Natural killer cell treated with Interleukin-12 subunit alpha and Interleukin-12 subunit beta and Interleukin-15 and Interleukin-18, amount 100 ng/mL, for 72 hours (primary cell): ENCODE measurements around the gene LTBP1. TPM values are rescaled to one million over a fixed set of nuclear protein-coding genes. Genes with fewer than 3 reads are reported as not detected.

ENCODE experiments used
- ATAC-seq, 2 donors: fragments of 150-1000 bp; cut with Tn5 transposase in 1 of 2; sonication (Bioruptor Pico), chemical (Tn5 transposase) in 1 of 2; 2 replicates each; pipeline ENCODE4 v1.10.0; 2021
- DNase-seq: peaks from one replicate; pipeline ENCODE4 v3.0.0; 2022; ENCODE audit warnings: low spot score
- H3K27ac Mint-ChIP-seq, 2 donors: 1 replicate in 1 of 2; 2 replicates in 1 of 2; pipeline ENCODE4 v1.8.0; 2022; ENCODE audit warnings: mixed read lengths in 2 of 2, mild to moderate bottlenecking in 1 of 2, moderate library complexity in 1 of 2
- H3K27me3 Mint-ChIP-seq, 2 donors: 1 replicate in 1 of 2; 2 replicates in 1 of 2; pipeline ENCODE4 v1.8.0; 2022; ENCODE audit warnings: mixed read lengths in 2 of 2
- H3K36me3 Mint-ChIP-seq: one replicate; pipeline ENCODE4 v1.8.0; 2022; ENCODE audit warnings: mixed read lengths
- H3K4me1 Mint-ChIP-seq, 2 donors: 1 replicate in 1 of 2; 2 replicates in 1 of 2; pipeline ENCODE4 v1.8.0; 2022; ENCODE audit warnings: low read depth in 2 of 2, mixed read lengths in 2 of 2, mild to moderate bottlenecking in 1 of 2
- H3K4me3 Mint-ChIP-seq: one replicate; pipeline ENCODE4 v1.8.0; 2022; ENCODE audit warnings: mixed read lengths
- H3K9me3 Mint-ChIP-seq: 2 replicates; pipeline ENCODE4 v1.8.0; 2022; ENCODE audit warnings: mixed read lengths
- total RNA-seq, 2 donors: library from RNA; stranded (reverse); gene quantifications; one replicate each; pipeline ENCODE4 v1.2.3, GENCODE V29; 2022

Gene LTBP1
- total RNA-seq, 2 donors from 2014 or later, result 0.39 to 0.76 TPM

DNA sequence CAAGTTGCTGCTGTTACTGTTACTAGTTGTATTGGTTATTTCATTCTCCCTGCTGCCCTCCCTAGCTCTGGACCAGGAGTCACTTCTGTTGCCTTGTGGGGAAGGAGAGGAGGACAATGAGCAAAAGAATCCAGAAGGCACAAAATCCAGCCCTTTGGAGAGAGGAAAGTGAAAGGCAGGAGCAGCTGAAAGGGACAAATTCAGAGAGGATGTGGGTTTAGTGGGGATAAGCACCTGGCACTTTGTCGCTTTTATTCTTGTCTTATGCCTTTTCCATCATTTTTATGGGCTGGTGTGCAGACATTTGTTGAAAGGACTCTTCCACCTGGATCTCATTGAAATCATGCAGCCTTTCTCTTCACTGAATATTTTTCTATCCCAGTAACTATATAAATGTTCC, 24.3 kb upstream of the LTBP1 start:
- Mint-ChIP-seq H3K27me3 (peaks cover 28 to 36% of the 10 kb centered on the region in 2 donors), H3K36me3 (no peaks in the 10 kb centered on the region)

DNA sequence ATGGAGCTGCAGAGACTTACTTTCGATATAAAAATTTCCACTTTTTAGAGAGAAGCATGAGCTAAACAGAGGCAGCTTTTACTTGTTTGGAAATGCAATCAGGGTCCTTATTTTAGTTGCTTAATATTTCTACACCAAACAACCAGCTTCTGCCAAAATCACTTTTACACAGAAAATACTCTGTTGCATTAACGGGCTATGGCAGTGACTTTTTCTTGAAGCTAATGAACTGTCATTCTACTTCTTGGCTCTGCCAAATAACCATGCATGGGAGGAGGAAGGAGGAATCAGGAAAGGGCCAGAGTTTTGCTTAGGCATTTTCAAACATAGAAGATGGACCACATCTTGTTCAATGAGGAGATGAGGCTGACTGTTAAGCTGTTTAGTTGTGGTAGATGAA, 23.6 kb upstream of the LTBP1 start:
- no peak overlapping the region for H3K27ac Mint-ChIP-seq
- no peaks in the 10 kb centered on the region for H3K36me3 Mint-ChIP-seq
- no peak overlapping the region for H3K4me3 Mint-ChIP-seq
- peaks cover 0 to 11% of the 10 kb centered on the region in 2 donors for H3K4me1 Mint-ChIP-seq
- ATAC-seq (no peak), DNase-seq (no peak)
- H3K9me3 Mint-ChIP-seq, result no peaks in the 10 kb centered on the region
- H3K27me3 Mint-ChIP-seq, result peaks cover 32 to 43% of the 10 kb centered on the region in 2 donors

More for the DNA sequence above, 24.3 kb upstream of the LTBP1 start:
- Mint-ChIP-seq H3K9me3 (no peaks in the 10 kb centered on the region), H3K27ac (no peak overlapping the region), H3K4me1 (peaks cover 0 to 8% of the 10 kb centered on the region in 2 donors), H3K4me3 (no peak overlapping the region)
- no peak for ATAC-seq
- no peak for DNase-seq

DNA sequence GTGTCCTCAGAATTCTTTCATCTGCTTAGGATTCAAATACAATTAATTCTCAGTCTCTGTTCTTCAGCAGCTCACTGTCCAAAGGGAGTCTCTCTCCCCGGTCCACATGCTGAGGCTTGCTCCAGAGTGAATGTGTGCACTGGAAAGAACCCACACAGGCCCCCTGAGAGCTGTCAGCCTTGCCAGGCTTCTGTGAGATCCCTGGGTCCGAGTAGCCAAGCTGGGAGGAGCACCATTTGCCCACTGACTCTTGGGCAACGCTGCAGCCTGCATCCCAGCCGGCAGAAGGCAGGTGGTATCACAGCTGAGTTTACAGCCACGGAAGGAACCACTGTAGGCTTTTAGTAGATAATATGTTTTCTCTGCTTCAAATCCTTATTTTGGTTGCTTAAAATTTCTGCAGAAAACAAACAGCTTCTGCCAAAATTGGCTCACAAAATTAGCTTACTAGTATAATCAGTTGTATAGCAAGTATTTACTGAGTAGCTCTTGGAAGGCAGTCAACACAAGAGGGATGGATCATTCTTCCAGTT, 21.4 kb upstream of the LTBP1 start:
- H3K36me3 Mint-ChIP-seq, result no peaks in the 10 kb centered on the region
- DNase-seq, result no peak
- H3K27ac Mint-ChIP-seq, result no peak overlapping the region
- H3K4me1 Mint-ChIP-seq, result peaks cover 0 to 11% of the 10 kb centered on the region in 2 donors
- no peak for ATAC-seq
- peaks cover 25 to 35% of the 10 kb centered on the region in 2 donors for H3K27me3 Mint-ChIP-seq
- no peak overlapping the region for H3K4me3 Mint-ChIP-seq
- H3K9me3 Mint-ChIP-seq, result no peaks in the 10 kb centered on the region

DNA sequence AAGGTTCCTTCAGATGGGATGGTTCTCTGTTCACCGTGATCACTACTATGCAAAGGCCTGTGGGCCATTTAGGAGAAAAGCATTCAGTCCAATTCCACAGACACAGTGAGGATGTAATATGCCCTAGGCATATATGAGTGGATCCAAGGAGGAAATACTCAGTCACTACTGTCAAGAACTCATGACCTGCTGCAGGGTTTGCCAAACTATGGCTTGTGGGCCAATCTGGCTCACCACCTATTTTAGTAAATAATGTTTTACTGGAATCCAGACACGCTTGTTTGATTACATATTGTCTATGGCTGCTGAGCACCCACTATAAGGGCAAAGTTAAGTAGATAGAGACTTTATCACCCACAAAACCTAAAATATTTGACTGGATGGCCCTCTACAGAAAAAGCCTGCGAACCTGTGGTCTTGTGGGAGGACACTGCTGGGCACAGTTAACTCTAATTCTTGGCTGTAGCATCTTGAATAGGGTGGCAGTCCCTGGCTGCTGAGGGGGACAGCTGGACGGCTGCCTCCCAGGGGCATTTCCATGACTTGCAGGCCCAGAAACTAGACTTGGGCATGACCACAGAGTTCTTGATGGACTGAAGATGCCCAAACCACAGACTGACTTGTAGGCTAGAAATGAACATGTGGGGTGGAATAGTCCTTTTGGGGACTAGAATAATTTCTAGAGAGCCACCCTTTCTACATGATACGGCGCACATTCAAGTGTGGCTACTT, 20.6 kb upstream of the LTBP1 start:
- Mint-ChIP-seq H3K27ac (no peak overlapping the region), H3K9me3 (no peaks in the 10 kb centered on the region), H3K36me3 (no peaks in the 10 kb centered on the region), H3K4me3 (no peak overlapping the region), H3K4me1 (peaks cover 0 to 11% of the 10 kb centered on the region in 2 donors), H3K27me3 (peaks cover 25 to 35% of the 10 kb centered on the region in 2 donors)
- DNase-seq, result no peak
- no peak for ATAC-seq

DNA sequence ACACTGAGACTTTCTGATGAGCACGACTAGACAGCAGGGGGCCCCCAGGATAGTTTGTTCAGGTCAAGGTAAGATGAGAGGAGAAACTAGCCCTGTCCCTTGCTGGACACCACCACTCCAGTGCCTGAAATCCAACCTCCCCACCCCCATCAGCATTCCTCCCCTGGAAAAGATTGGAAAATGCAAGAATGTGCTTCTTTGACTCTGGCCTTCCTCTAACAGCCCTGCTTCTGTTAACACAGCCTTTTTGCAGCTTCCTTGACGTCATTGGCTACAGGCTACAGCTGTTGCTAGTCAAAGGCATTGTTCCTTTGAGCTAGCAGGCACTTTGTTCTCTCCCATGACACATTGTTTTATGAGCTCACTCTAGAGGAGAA, 20.1 kb upstream of the LTBP1 start:
- peaks cover 0 to 11% of the 10 kb centered on the region in 2 donors for H3K4me1 Mint-ChIP-seq
- H3K27ac Mint-ChIP-seq, result no peak overlapping the region
- ATAC-seq (no peak), DNase-seq (no peak)
- peaks cover 25 to 35% of the 10 kb centered on the region in 2 donors for H3K27me3 Mint-ChIP-seq
- no peaks in the 10 kb centered on the region for H3K9me3 Mint-ChIP-seq
- H3K36me3 Mint-ChIP-seq, result no peaks in the 10 kb centered on the region
- no peak overlapping the region for H3K4me3 Mint-ChIP-seq

DNA sequence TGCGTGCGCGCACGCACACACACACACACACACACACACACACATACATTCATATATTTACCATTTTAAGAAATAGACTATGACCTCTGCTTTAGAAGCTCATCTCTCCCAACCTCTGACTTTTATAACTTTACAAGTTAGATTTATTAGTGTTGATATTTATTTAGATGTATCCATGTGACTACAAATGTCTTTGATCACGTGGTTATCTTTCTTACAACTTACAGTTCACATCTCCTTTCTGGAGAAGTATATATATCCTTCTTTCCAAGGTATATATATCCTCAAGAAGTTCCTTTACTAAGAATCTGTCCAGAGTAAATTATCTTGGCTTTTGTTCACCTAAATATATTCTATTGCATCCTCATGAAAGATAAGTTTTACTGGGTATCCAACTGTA, 16.3 kb upstream of the LTBP1 start:
- Mint-ChIP-seq H3K9me3 (no peaks in the 10 kb centered on the region), H3K4me1 (peaks cover 0 to 11% of the 10 kb centered on the region in 2 donors), H3K27me3 (peaks cover 22 to 23% of the 10 kb centered on the region in 2 donors), H3K4me3 (no peak overlapping the region), H3K36me3 (no peaks in the 10 kb centered on the region), H3K27ac (no peak overlapping the region)
- ATAC-seq (no peak), DNase-seq (no peak)

DNA sequence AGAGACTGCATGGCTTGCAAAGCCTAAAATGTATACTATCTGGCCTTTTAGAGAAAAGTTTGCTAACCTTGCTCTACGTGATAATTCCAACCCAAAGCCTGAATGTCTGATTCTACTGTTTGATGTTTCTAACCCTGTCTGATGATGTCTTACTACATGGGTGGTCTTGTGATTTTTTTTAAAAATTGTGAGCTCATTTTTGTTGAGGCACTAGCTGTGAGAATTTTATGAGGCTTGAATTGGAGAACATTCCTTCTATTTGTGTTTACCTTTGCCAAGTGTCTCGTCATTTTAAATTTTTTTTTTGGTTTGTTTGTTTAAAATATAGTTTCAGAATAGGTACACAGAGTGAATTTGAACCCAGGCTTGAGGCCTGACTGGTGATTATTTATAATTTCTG, 15.2 kb upstream of the LTBP1 start:
- peaks cover 0 to 11% of the 10 kb centered on the region in 2 donors for H3K4me1 Mint-ChIP-seq
- DNase-seq (no peak), ATAC-seq (no peak)
- H3K9me3 Mint-ChIP-seq, result no peaks in the 10 kb centered on the region
- H3K27ac Mint-ChIP-seq, result no peak overlapping the region
- peaks cover 22 to 25% of the 10 kb centered on the region in 2 donors for H3K27me3 Mint-ChIP-seq
- no peaks in the 10 kb centered on the region for H3K36me3 Mint-ChIP-seq
- no peak overlapping the region for H3K4me3 Mint-ChIP-seq

DNA sequence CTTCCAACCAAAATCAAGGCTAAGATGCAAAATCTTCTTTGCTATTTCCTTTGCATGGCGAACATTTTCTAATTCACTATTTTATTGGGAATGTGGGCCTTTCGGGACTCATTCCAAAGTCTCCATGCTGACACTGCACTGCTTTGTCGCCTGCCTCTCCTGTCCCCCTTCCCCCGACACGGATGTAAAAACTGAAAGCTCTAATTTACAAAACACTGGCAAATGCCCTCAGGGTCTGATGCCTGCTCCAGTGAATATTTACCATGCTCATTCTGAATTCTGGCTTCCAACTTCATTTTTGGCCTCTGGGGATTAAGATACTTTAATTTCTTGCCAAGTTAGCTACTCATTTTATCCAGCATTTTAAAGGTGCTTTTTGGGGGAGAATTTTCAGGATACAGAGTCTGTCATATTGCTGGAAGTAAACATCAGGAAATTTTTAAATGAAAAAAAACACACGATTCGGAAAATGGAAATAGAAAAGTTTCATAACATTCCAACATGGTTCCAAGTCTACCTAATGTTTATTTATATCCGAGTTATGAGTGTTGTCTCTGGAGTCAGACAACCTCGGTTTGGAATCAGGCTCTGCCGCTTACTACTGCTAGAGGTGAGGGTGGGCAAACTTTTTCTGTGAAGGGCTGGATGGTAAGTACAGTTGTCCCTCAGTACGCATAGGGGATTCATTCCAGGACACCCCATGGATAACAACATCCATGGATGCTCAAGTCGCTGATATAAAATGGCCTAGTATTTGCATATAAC, 14.6 kb upstream of the LTBP1 start:
- no peak for DNase-seq
- no peak for ATAC-seq
- no peaks in the 10 kb centered on the region for H3K36me3 Mint-ChIP-seq
- peaks cover 16 to 22% of the 10 kb centered on the region in 2 donors for H3K27me3 Mint-ChIP-seq
- peaks cover 0 to 7% of the 10 kb centered on the region in 2 donors for H3K4me1 Mint-ChIP-seq
- no peak overlapping the region for H3K4me3 Mint-ChIP-seq
- H3K9me3 Mint-ChIP-seq, result no peaks in the 10 kb centered on the region
- no peak overlapping the region for H3K27ac Mint-ChIP-seq

DNA sequence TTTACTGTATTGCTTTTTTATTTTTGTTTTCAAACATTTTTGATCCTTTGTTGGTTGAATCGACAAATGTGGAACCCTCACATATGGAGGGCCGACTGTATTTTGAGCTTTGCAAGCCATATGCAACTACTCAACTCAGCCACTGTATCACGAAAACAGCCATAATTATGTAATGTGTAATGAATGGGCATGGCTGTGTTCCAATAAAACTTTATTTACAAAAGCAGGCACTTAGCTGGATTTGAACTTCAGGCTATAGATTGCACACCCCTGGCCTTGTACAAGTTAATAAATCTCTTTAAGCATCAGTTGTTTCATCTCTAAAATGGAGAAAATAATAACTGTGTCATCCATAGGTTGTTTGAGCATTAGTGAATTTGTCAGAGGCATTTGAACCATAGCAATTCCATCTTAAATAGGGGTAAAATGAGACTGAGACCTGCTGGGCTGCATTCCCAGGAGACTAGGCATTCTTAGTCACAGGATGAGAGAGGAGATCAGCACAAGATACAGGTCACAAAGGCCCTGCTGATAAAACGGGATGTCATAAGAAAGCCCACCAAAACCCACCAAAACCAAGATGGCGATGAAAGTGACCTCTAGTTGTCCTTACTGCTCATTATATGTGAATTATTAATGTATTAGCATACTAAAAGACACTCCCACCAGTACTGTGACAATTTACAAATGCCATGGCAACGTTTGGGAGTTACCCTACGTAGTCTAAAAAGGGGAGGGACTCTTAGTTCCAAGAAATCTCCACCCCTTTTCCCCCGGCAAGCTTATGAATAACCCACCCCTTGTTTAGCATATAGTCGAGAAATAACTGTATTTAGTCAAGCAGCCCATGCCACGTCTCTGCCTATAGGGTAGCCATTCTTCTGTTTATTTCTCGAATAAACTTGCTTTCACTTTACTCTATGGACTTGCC, 13.7 kb upstream of the LTBP1 start:
- ATAC-seq, result no peak
- H3K4me1 Mint-ChIP-seq, result no peaks in the 10 kb centered on the region
- no peak overlapping the region for H3K27ac Mint-ChIP-seq

DNA sequence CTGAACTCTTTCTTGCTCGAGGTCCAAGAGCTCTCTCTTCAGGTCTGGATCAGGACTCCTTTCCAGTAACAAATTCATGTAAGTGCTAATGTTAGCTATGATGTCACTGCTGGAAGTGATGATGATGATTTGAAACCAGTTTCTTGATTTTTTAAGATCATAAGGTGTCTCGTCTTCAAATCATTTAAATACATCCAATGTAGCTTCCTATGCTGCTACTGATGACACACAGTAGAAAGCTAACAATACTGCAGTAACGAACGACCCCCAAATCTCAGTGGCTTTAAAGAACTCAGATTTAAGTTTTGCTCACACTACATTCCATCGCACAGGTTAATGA, 13.0 kb upstream of the LTBP1 start:
- no peak overlapping the region for H3K4me3 Mint-ChIP-seq
- no peak for DNase-seq
- ATAC-seq, result no peak
- H3K9me3 Mint-ChIP-seq, result no peaks in the 10 kb centered on the region
- peaks cover 10 to 20% of the 10 kb centered on the region in 2 donors for H3K27me3 Mint-ChIP-seq
- no peaks in the 10 kb centered on the region for H3K36me3 Mint-ChIP-seq
- H3K4me1 Mint-ChIP-seq, result no peaks in the 10 kb centered on the region
- H3K27ac Mint-ChIP-seq, result no peak overlapping the region

More for the DNA sequence above, 13.7 kb upstream of the LTBP1 start:
- H3K27me3 Mint-ChIP-seq, result peaks cover 11 to 20% of the 10 kb centered on the region in 2 donors
- H3K36me3 Mint-ChIP-seq, result no peaks in the 10 kb centered on the region
- no peaks in the 10 kb centered on the region for H3K9me3 Mint-ChIP-seq
- no peak for DNase-seq
- H3K4me3 Mint-ChIP-seq, result no peak overlapping the region

DNA sequence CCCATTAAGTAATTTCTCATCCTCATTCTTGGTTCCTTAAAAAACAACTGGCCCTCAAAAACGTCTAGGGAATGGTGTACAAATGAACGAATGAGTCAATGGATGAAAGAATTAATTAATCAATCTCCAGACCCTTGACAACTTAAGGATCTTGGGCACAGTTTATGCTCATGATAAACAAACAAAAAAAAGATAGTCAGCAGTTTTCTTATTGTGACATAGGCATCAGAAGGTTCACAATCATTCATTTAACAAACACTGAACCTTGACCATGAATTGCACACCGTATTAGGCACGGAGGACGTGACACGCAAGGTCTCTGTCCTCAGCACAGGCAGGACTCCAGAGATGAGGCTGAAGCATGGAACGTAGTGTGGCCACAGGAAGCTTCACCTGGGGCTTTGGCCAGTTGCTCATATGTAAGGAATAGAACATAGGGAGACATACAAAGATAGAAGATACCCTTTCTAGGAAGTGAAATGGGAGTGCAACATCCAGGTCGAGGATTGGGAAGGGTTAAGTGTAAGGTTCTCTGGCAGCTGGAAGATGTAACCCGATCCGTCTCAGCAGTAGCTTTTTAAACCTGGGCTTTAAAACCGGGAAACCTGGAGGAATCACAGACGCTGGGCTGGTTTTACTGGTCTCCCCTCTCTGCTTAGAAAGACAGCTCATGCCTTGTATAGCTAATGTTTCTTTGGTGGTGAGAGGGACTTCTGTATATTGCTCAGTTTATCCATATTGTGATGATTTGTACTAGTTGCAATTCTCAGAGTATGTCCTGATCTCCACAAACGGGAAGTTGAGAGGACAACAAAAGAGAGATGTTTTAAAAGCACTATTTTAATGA, 8.9 kb upstream of the LTBP1 start:
- H3K27me3 Mint-ChIP-seq, result peaks cover 10 to 24% of the 10 kb centered on the region in 2 donors
- H3K4me3 Mint-ChIP-seq, result no peak overlapping the region
- no peaks in the 10 kb centered on the region for H3K4me1 Mint-ChIP-seq
- ATAC-seq (no peak), DNase-seq (no peak)
- H3K36me3 Mint-ChIP-seq, result no peaks in the 10 kb centered on the region
- no peaks in the 10 kb centered on the region for H3K9me3 Mint-ChIP-seq
- no peak overlapping the region for H3K27ac Mint-ChIP-seq

DNA sequence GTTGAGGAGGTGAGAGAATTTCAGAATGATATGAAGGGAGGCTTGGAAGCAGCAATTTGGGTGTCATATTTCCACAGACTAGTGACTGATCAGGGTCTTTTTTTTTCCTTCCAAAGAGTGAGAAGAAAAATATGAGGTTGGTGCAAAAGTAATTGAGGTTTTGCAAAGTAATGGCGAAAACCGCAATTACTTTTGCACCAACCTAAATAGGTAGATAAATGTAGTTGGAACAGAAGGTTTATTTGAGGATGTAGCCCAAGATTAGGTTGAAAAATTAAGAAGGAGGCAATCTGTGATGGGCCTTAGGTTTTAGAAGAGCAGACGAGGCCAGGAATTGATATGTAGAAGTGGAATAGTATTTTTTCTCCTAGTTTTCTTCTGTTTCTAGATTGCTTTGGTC, 7.8 kb upstream of the LTBP1 start:
- Mint-ChIP-seq H3K9me3 (no peaks in the 10 kb centered on the region), H3K27me3 (peaks cover 8 to 24% of the 10 kb centered on the region in 2 donors), H3K4me1 (no peaks in the 10 kb centered on the region), H3K4me3 (no peak overlapping the region), H3K36me3 (no peaks in the 10 kb centered on the region), H3K27ac (no peak overlapping the region)
- ATAC-seq, result no peak
- DNase-seq, result no peak
